Gastrocnemius medialis (tissue), 4 donors: Measurements from ENCODE around the gene PWWP2B.

Source experiments
- POLR2A ChIP-seq, 2 donors: fragments of 450-650 bp; IDR thresholded peaks; one replicate each; pipeline ENCODE4 v1.6.1; 2017; ENCODE audit warnings: antibody characterized with exemption in 2 of 2, mild to moderate bottlenecking in 2 of 2, moderate library complexity in 2 of 2
- TF ChIP-seq, protein P1 (sequence below), 5 experiments: fragments of 450-650 bp in 3 of 5; fragments of 200-600 bp in 2 of 5; sonication (generic) in 2 of 5; IDR thresholded peaks in 4 of 5; conservative IDR thresholded peaks in 1 of 5; 1 replicate in 4 of 5; 2 replicates in 1 of 5; pipeline ENCODE4 v1.5.1; 2016 to 2019; ENCODE audit warnings: antibody characterized with exemption in 5 of 5, mild to moderate bottlenecking in 3 of 5, moderate library complexity in 3 of 5

DNA sequence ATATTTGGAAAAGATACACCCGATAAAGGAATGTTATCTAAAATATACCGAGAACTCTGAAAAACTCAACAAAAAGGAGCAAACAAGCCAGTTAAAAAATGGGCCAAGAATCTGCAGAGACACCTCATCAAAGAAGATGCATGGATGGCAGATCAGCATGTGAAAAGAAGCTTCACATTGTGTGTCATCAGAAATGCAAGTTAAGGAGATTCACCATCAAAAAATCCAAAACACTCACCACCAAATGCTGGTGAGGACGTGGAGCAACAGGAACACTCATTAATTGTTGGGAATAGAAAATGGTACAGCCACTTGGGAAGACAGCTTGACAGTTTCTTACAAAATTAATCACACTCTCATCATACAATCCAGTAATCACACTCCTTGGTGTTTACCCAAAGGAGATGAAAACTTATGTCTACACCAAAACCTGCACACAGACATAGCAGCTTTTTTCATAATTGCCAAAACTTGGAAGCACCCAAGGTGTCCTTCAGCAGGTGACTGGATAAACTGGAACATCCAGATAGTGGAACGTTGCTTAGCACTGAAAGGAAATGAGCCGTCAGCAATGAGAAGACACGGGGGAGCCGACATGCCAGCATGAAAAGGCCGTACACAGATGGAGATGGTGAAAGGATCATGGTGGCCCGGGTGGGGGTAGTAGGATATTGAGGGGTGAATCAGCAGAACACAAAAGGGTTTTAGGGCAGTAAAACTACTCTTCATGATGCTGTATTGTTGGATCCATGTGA is 27.9 kb upstream of the PWWP2B start:
- TF ChIP-seq, protein P1, sequence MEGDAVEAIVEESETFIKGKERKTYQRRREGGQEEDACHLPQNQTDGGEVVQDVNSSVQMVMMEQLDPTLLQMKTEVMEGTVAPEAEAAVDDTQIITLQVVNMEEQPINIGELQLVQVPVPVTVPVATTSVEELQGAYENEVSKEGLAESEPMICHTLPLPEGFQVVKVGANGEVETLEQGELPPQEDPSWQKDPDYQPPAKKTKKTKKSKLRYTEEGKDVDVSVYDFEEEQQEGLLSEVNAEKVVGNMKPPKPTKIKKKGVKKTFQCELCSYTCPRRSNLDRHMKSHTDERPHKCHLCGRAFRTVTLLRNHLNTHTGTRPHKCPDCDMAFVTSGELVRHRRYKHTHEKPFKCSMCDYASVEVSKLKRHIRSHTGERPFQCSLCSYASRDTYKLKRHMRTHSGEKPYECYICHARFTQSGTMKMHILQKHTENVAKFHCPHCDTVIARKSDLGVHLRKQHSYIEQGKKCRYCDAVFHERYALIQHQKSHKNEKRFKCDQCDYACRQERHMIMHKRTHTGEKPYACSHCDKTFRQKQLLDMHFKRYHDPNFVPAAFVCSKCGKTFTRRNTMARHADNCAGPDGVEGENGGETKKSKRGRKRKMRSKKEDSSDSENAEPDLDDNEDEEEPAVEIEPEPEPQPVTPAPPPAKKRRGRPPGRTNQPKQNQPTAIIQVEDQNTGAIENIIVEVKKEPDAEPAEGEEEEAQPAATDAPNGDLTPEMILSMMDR (IDR thresholded peaks at IDR 0.05 in 4 of 5, conservative IDR thresholded peaks at IDR 0.05 in 1 of 5): no peak
- no peak for TF ChIP-seq POLR2A (IDR thresholded peaks at IDR 0.05)
